Lung (tissue), 12 donors: ENCODE measurements around the gene PRR12. TPM values are rescaled to one million over a fixed set of nuclear protein-coding genes. Genes with fewer than 3 reads are reported as not detected.

Experiments used
- ATAC-seq: fragments of 200-7000 bp; cut with Tn5 transposase; one replicate; pipeline ENCODE4 v1.9.1; 2020; ENCODE audit warnings: moderate number of reproducible peaks; ENCODE audit not compliant: insufficient read depth, low FRiP score
- DNase-seq, 3 donors: peaks; one replicate each; pipeline ENCODE4 v3.0.0-alpha.2; 2013 to 2017
- H3K27ac ChIP-seq, 2 donors: one replicate each; pipeline ENCODE4 v1.5.1; 2013; ENCODE audit warnings: mild to moderate bottlenecking in 2 of 2, moderate library complexity in 2 of 2, control low read depth in 1 of 2, inconsistent platforms in 1 of 2, low read depth in 1 of 2, low read length in 1 of 2
- H3K27me3 ChIP-seq, 3 donors: one replicate each; pipeline ENCODE4 v1.5.1; 2013; ENCODE audit warnings: low read length in 2 of 3; ENCODE audit not compliant: control insufficient read depth in 3 of 3, insufficient read depth in 3 of 3
- H3K36me3 ChIP-seq, 4 donors: one replicate each; pipeline ENCODE4 v1.5.1; 2013; ENCODE audit warnings: low read length in 4 of 4, mild to moderate bottlenecking in 1 of 4, moderate library complexity in 1 of 4; ENCODE audit not compliant: control insufficient read depth in 4 of 4, insufficient read depth in 4 of 4
- H3K4me1 ChIP-seq, 5 donors: one replicate each; pipeline ENCODE4 v1.5.1; 2013; ENCODE audit warnings: low read length in 5 of 5, mild to moderate bottlenecking in 2 of 5, moderate library complexity in 1 of 5; ENCODE audit not compliant: control insufficient read depth in 5 of 5, insufficient read depth in 5 of 5
- H3K4me3 ChIP-seq: one replicate; pipeline ENCODE4 v1.5.1; 2013; ENCODE audit warnings: mild to moderate bottlenecking, control low read depth, moderate library complexity
- H3K9ac ChIP-seq, 2 donors: one replicate each; pipeline ENCODE4 v1.5.1; 2013; ENCODE audit warnings: low read length in 2 of 2, control low read depth in 1 of 2; ENCODE audit not compliant: insufficient read depth in 1 of 2
- H3K9me3 ChIP-seq, 4 donors: one replicate each; pipeline ENCODE4 v1.5.1; 2013; ENCODE audit warnings: low read length in 3 of 4, mild to moderate bottlenecking in 1 of 4, moderate library complexity in 1 of 4; ENCODE audit not compliant: control insufficient read depth in 4 of 4, insufficient read depth in 3 of 4
- CTCF ChIP-seq: IDR thresholded peaks from 2 replicates; pipeline ENCODE4 v1.5.1; 2012; ENCODE audit warnings: mild to moderate bottlenecking; ENCODE audit errors: control extremely low read depth, extremely low read depth
- WGBS, 2 donors: extraction: QIAGEN DNeasy Blood & Tissue Kit; methylation state at CpG; one replicate each; pipeline ENCODE4 v1.1.7; 2013; 5-methylcytosine and 5-hydroxymethylcytosine counted together
- polyA plus RNA-seq, 2 donors: library from polyadenylated mRNA; stranded (reverse); fragments of 200-250 nt; gene quantifications; one replicate each; pipeline ENCODE4 v1.2.1, GENCODE V29; 2013
- total RNA-seq, 2 donors: library from RNA; depleted of rRNA in 1 of 2; stranded (reverse); fragments of >200 nt in 1 of 2; gene quantifications; one replicate each; pipeline ENCODE4 v1.2.1, GENCODE V29; 2014 to 2021
- donor health status: control.
- donor health status: control.
- donor health status: Bipolar disorder and iron deficiency.
- donor health status: healthy.
- donor health status: DM: yes; HTN: yes; CAD: no.

Gene PRR12
- total and polyA plus RNA-seq, 4 donors: 7.6 to 32.4 (median 16.8) TPM

DNA sequence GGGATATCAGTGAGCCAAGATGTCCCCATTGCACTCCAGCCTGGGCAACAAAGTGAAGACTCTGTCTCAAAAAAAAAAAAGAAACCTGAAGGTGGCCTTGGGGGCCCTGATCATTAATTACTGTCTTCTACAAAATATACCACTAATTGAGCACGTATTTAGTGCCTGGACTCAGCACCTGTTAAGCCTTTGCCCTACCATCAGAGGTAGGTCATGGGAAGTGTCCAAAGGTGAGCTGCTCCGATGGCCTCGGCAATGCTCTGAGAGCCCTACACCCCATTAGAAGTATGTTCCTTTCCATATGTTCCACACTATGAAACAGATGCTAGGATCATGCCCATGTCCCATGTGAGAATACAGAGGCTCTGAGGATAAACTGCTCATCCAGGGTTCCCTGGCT lies 31.5 kb upstream of the PRR12 start:
- DNase-seq (no peak), ATAC-seq (no peak)
- Histone ChIP-seq H3K9me3 (no peaks in the 10 kb centered on the region), H3K4me3 (no peak overlapping the region), H3K27me3 (no peaks in the 10 kb centered on the region), H3K4me1 (peaks cover 0 to 7% (median 0%) of the 10 kb centered on the region in 5 donors), H3K36me3 (peaks cover 10 to 43% (median 23%) of the 10 kb centered on the region in 4 donors), H3K27ac (no peak overlapping the region), H3K9ac (no peak overlapping the region)
- 93 to 97% methylated on average over 3 of the region's 3 CpGs for WGBS, 2 donors
- no peak for TF ChIP-seq CTCF

GRCh38 chr19:49559928-49560327 lies 31.1 kb upstream of the PRR12 start:
- no peak overlapping the region for H3K27ac ChIP-seq
- H3K36me3 ChIP-seq: peaks cover 10 to 41% (median 23%) of the 10 kb centered on the region in 4 donors
- DNase-seq (no peak), ATAC-seq (no peak)
- no peaks in the 10 kb centered on the region for H3K9me3 ChIP-seq
- H3K27me3 ChIP-seq: no peaks in the 10 kb centered on the region
- peaks cover 0 to 7% (median under 1%) of the 10 kb centered on the region in 5 donors for H3K4me1 ChIP-seq
- H3K9ac ChIP-seq: no peak overlapping the region
- no peak for TF ChIP-seq CTCF
- WGBS, 2 donors: 80 to 82% methylated on average over 15 of the region's 15 CpGs
- H3K4me3 ChIP-seq: no peak overlapping the region

GRCh38 chr19:49560358-49560900 lies 30.6 kb upstream of the PRR12 start:
- no peak overlapping the region for H3K9ac ChIP-seq
- ATAC-seq (no peak), DNase-seq (no peak)
- no peak for TF ChIP-seq CTCF
- H3K36me3 ChIP-seq: peaks cover 10 to 39% (median 22%) of the 10 kb centered on the region in 4 donors
- no peaks in the 10 kb centered on the region for H3K27me3 ChIP-seq
- no peak overlapping the region for H3K27ac ChIP-seq
- WGBS, 2 donors: 46 to 71% methylated on average over 13 to 15 of the region's 15 CpGs
- no peaks in the 10 kb centered on the region for H3K9me3 ChIP-seq
- no peak overlapping the region for H3K4me3 ChIP-seq
- peaks cover 0 to 6% (median 3%) of the 10 kb centered on the region in 5 donors for H3K4me1 ChIP-seq

DNA sequence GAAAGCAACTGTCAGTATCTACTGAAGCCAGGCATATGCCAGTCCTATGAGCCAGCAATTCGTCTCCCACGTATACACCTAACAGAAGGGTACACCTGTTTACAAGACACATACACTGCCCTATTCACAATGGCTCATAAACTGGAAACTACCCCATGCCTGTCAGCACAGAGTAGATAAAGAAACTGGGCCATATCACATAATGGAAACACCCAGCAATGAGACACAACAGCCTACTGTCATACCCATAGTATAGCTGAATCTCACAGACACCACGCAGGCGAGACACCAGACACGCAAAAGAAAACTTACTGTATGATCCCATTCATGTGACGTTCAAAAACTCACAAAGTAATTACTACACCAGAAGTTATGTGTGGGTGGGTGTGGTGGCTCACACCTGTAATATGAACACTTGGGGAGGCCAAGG lies 26.4 kb upstream of the PRR12 start:
- Histone ChIP-seq H3K4me1 (peaks cover 0 to 4% (median 3%) of the 10 kb centered on the region in 5 donors), H3K27ac (no peak overlapping the region), H3K4me3 (no peak overlapping the region), H3K36me3 (peaks cover 1 to 7% (median 5%) of the 10 kb centered on the region in 4 donors), H3K9me3 (no peaks in the 10 kb centered on the region), H3K9ac (no peak overlapping the region), H3K27me3 (no peaks in the 10 kb centered on the region)
- 87 to 93% methylated on average over 6 of the region's 6 CpGs for WGBS, 2 donors
- no peak for TF ChIP-seq CTCF
- ATAC-seq (no peak), DNase-seq (no peak)
